ENCODE measurements around the gene RABL6. TPM values are rescaled to one million over a fixed set of nuclear protein-coding genes. Genes with fewer than 3 reads are reported as not detected.

Gene RABL6
- polyA plus RNA-seq, 4 donors = 56.6 to 76.5 (median 64.3) TPM

DNA sequence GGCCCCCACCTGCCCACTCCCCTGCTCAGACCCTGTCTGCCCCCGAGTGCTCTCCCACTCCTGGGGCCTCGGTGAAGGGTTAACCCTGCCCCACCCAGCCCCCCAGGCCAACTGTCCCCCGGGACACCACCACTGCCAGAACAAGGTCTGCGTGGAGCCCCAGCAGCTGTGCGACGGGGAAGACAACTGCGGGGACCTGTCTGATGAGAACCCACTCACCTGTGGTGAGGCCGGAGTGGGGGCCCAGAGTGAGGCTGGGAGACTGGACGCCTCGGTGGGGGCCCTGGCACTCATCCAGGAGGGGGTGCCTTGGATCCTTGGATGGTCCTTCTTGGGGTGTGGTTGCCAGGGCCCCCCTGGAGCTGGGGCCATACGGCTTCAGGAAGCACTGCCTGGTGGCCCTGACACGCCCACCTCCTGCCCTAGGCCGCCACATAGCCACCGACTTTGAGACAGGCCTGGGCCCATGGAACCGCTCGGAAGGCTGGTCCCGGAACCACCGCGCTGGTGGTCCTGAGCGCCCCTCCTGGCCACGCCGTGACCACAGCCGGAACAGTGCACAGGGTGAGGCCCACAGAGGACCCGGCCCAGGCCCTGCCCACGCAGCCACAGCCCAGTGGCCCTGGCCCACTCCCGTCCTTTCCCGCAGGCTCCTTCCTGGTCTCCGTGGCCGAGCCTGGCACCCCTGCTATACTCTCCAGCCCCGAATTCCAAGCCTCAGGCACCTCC lies 46.5 kb downstream of the RABL6 start:
- DNase-seq (ENCODE audit: low read depth in 4 of 4, low spot score in 3 of 4) = no peak

DNA sequence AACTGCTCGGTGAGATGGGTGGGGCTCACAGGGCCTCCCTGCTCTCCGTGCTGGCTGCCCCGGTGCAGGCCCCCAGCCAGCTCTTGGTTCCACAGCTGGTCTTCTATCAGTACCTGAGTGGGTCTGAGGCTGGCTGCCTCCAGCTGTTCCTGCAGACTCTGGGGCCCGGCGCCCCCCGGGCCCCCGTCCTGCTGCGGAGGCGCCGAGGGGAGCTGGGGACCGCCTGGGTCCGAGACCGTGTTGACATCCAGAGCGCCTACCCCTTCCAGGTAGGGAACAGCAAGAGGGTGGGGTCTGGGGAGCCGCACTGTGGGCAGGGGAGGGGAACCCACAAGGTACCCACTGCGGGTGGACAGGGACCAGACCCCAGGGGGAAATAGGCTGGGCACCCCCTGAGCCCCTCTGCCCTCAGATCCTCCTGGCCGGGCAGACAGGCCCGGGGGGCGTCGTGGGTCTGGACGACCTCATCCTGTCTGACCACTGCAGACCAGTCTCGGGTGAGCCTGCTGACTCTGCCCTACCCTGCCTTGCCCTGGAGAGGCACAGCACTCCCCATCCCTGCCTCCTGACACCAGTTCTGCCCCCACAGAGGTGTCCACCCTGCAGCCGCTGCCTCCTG lies 47.2 kb downstream of the RABL6 start:
- no peak for DNase-seq (ENCODE audit: low read depth in 4 of 4, low spot score in 3 of 4)

DNA sequence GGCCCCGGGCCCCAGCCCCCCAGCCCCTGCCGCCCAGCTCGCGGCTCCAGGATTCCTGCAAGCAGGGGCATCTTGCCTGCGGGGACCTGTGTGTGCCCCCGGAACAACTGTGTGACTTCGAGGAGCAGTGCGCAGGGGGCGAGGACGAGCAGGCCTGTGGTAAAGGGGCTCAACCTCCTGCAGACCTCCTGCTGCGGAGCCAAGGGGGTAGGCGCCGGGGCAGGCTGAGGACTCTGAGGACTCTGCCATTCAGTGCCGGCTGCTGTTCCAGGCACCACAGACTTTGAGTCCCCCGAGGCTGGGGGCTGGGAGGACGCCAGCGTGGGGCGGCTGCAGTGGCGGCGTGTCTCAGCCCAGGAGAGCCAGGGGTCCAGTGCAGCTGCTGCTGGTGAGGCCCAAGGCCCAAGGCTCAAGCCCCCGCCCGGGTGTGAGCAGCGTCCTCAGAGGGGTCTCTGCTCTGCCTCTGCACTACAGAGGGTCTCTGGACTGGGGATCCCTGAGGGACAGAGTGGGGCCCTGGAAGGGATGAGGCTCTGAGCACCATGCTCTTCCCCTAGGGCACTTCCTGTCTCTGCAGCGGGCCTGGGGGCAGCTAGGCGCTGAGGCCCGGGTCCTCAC lies 47.8 kb downstream of the RABL6 start:
- DNase-seq (ENCODE audit: low read depth in 4 of 4, low spot score in 3 of 4) = no peak

DNA sequence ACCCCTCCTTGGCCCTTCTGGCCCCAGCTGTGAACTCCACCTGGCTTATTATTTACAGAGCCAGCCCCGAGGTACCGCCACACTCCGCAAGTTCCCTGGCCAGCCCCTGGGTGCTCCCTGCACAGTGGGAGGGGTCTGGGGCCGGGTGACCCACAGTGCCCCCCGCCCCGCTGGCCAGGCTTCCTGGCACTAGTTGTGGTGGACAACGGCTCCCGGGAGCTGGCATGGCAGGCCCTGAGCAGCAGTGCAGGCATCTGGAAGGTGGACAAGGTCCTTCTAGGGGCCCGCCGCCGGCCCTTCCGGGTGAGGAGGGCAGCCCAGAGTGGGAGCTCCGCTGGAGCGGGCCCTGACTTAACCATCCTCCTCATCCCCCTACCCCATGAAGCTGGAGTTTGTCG lies 48.3 kb downstream of the RABL6 start:
- DNase-seq (ENCODE audit: low read depth in 4 of 4, low spot score in 3 of 4) = no peak

DNA sequence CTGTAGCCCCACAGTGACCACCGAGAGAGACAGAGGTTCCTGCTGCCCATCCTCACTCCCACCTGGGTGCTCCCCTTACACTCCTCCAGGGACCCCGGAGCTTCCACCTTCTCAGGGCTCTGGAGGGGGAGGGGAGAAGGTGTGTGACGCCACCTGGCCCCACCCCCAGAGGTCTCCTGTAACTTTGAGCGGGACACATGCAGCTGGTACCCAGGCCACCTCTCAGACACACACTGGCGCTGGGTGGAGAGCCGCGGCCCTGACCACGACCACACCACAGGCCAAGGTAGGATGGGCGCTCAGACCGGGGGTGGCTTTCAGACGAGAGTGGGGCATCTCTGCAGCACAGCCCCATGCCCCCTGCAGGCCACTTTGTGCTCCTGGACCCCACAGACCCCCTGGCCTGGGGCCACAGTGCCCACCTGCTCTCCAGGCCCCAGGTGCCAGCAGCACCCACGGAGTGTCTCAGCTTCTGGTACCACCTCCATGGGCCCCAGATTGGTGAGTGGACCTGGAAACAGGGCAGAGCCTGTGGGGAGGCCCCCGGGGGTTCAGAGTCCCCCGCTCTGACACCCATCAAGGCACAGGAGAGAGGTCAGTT lies 48.9 kb downstream of the RABL6 start:
- no peak for DNase-seq (ENCODE audit: low read depth in 4 of 4, low spot score in 3 of 4)

DNA sequence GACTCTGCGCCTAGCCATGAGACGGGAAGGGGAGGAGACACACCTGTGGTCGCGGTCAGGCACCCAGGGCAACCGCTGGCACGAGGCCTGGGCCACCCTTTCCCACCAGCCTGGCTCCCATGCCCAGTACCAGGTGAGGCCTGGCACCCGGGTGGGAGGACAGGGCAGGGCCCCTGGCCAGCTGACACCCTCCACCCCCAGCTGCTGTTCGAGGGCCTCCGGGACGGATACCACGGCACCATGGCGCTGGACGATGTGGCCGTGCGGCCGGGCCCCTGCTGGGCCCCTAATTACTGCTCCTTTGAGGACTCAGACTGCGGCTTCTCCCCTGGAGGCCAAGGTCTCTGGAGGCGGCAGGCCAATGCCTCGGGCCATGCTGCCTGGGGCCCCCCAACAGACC lies 49.4 kb downstream of the RABL6 start:
- no peak for DNase-seq (ENCODE audit: low read depth in 4 of 4, low spot score in 3 of 4)

DNA sequence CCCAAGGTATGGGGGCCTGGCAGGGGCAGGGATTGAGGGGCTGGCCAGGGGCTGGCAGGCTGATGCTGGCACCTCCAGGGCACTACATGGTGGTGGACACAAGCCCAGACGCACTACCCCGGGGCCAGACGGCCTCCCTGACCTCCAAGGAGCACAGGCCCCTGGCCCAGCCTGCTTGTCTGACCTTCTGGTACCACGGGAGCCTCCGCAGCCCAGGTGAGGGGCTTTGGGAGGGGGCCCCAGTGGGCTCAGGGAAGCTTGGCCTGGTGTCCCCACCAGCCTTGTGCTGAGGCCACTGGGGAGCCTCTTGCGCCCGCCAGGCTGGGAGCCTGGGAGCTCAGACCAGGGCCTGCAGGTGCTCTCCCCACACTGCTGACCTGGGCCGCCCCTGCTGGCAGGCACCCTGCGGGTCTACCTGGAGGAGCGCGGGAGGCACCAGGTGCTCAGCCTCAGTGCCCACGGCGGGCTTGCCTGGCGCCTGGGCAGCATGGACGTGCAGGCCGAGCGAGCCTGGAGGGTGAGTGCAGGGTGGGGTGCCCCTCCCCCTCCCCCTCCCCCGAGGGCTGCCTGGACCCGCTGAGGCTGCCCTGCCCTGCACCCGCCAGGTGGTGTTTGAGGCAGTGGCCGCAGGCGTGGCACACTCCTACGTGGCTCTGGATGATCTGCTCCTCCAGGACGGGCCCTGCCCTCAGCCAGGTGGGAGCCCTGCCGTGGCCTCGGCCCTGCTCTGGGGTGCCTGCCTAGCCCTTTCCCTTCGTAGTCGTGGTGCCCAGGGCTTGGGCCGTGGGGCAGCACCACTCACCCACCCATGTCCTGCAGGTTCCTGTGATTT lies 50.0 kb downstream of the RABL6 start:
- DNase-seq (ENCODE audit: low read depth in 4 of 4, low spot score in 3 of 4) = no peak

DNA sequence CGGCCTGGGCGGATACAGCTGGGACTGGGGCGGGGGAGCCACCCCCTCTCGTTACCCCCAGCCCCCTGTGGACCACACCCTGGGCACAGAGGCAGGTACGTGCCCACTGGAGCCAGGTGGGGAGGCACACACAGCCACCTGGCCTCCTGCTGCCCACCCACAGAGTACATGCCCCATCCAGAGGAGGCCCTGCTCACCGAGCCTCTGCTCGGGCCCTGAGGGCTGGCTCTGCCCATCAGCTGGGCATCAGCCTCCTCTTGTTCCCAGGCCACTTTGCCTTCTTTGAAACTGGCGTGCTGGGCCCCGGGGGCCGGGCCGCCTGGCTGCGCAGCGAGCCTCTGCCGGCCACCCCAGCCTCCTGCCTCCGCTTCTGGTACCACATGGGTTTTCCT lies 50.7 kb downstream of the RABL6 start:
- DNase-seq (ENCODE audit: low read depth in 4 of 4, low spot score in 3 of 4) = no peak

DNA sequence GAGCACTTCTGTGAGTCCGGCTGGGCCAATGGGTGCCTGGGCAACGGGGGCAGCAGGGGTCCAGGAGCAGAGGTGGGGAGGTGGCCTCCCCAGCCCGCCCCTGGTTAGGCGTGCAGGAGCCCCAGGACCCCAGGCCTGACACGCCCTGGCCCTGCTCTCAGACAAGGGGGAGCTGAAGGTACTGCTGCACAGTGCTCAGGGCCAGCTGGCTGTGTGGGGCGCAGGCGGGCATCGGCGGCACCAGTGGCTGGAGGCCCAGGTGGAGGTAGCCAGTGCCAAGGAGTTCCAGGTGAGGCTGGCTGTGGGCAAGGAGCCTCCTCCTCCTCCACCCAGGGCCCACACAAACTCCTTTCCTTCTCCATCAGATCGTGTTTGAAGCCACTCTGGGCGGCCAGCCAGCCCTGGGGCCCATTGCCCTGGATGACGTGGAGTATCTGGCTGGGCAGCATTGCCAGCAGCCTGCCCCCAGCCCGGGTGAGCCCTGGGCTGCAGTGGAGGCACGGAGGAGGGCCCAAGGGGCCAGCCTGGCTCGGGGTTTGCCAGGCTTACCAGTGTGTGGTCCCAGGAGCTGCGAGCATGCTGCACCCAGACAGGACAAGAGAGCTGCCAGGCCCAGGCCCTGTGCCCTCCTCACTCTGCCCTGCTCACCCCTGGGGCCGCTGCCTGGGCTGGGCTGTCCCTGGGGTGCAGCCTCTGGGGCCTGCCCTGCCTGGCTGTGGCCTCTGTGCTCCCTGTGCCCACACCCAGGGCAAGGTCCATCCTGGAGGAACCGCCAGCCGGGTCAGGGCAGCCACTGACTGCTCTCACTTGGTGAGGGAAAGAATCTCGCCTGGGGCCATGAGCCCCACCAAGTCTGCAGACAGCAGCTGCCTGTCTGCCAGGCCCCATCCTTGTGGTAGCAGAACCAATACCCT lies 51.4 kb downstream of the RABL6 start:
- DNase-seq (ENCODE audit: low read depth in 4 of 4, low spot score in 3 of 4) = no peak

DNA sequence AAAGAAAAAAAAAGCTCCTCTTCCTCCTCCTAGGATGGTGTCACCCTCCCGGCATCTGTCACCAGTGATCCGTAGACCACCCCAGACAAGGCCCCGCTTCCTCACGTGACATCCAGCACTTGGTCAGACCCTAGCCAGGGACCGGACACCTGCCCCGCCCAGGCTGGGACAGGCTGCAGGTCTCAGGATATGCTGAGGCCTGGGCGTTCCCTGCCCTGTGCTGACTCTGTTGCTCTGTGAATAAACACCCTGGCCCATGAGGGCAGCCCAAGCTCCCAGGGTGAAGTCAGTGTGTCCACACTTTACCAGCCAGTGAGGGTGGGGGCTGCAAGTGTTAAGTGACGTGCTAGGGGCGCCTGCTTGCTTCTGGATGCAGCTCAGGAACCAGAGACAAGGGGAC lies 52.8 kb downstream of the RABL6 start:
- DNase-seq (ENCODE audit: low read depth in 4 of 4, low spot score in 3 of 4) = no peak

DNA sequence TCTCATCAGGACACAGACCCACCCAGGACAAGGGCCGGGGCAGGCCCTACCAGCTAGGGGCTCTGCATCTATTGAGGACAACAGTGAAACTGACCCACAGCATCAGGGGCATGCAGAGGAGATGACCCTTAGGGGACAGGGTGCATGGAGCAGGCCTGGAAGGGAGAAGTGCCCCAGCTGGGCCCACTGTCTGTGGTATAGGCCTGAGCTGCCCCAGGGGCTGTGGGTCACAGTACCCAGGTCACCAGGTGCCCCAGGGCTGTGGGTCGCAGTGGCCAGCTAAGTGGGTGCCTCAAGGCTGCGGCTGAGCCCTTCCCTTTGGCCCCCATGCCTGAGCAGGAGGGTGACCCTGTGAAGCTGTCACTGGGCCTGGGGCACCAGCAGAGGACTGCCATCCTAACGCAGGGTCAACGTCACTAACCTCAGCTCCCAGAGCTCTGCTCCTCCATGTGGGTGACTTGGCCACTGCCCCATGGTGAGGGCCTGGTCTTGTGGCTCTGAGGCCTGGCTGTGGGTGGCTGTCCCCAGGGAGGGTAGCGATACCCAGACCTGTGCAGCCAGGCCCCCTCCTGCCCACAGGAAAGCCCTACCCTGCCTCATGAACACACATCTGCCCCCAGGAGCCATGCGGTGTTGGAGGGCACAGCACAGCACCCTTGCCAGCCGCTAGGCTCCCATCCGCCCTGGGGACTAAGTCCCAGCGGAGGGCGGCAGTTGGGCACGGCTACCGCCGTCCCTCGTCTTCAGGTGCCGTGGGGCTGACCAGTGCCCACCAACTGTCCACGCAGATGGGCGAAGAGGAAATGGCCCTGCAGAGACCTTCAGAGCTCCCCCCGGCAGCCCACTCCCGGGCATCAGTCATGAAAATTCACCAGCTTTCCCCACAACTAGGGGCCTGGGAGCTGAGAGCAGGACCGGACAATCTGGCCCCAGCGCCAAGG lies 53.5 kb downstream of the RABL6 start:
- no peak for DNase-seq (ENCODE audit: low read depth in 4 of 4, low spot score in 3 of 4)

DNA sequence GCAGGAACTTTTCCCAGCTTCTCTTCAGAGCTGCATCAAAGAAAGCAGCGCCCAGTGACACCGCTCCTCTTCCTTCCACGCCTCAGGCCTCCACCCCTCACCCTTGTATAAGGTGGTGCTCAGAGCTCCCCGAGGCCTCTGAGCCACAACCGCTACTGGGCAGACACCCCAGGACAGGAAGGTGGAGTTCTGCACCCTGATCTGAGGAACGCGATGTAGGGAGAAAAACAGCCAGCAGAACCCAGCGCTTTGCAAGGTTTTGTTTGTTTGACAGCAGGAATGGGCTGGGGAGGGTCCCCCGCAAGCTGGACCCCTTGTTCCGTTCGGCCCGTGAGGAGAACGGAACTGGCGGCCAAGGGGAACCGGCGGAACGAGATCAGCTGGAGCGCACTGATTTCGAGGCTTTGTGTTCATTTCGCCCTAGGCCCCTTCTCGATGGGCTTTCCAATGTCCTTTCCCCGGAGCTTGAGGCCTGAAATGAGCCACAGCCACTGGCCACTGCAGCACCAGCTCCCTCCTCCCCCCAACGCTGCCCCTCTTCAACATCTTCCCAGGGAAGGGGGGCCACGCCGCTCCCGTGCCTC lies 54.2 kb downstream of the RABL6 start:
- DNase-seq (ENCODE audit: low read depth in 4 of 4, low spot score in 3 of 4) = no peak

DNA sequence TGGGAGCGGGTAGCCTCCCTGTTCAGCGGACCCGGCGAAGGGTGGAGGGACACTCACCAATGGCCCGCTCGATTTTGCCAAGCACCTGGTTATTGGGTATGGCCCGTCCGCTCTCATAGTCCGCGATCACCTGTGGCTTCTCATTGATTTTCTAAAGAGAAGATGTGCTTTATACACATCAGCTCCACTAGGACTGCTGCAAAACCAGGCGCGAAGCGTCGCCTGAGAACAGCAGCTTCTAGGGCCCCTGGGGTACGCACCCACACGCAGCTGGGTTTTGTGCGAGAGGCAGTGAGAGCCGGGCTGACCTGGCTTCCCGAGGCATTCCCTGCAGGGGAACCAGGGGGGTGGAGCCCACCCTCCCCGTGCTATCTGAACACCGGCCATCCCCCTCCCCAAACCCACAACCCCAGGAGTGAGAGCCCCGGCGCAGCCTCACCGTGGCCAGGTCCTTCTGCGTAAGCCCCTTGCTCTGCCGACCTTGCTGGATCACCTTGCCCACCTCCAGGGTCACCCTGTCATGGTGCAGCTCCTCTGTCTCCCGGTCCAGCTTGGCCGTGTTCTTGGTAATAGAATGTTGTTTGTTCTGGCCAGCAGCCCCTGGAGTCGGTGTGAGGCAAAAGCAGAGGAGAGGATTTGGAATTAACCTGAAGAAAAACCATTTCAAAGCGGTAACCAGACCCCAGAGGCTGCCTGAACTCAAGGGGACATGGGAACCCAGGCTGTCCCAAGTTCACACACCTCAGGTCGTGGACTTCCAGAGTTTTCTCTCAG lies 55.3 kb downstream of the RABL6 start:
- no peak for DNase-seq (ENCODE audit: low read depth in 4 of 4, low spot score in 3 of 4)

DNA sequence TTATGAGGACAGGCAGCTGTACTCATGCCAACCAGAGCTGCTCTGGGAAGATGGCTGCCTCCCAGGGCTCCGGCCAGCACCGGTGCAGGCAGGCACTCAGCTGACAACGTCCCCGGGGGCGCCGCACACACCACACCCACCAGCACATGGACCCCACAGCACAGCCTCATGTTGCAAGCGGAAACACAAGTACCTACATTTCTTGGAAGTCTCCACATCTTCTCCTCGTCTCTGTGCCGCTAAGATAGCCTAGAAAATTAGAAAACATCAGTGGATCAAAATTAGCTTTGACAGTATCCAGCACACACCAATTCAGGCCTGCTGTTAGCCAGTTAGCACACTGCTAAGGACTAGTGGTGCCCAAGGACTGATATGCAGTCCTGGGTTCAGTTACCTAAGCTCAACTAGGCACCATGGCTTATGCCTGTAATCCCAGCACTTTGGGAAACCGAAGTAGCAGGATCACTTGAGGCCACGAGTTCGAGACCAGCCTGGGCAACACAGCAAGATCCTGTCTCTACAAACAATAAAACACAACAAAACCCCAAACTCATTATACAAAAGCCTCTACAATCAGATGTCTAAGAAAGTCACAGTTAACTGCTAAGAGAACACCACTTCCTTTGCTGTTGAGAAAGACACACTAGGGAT lies 56.0 kb downstream of the RABL6 start:
- no peak for DNase-seq (ENCODE audit: low read depth in 4 of 4, low spot score in 3 of 4)

DNA sequence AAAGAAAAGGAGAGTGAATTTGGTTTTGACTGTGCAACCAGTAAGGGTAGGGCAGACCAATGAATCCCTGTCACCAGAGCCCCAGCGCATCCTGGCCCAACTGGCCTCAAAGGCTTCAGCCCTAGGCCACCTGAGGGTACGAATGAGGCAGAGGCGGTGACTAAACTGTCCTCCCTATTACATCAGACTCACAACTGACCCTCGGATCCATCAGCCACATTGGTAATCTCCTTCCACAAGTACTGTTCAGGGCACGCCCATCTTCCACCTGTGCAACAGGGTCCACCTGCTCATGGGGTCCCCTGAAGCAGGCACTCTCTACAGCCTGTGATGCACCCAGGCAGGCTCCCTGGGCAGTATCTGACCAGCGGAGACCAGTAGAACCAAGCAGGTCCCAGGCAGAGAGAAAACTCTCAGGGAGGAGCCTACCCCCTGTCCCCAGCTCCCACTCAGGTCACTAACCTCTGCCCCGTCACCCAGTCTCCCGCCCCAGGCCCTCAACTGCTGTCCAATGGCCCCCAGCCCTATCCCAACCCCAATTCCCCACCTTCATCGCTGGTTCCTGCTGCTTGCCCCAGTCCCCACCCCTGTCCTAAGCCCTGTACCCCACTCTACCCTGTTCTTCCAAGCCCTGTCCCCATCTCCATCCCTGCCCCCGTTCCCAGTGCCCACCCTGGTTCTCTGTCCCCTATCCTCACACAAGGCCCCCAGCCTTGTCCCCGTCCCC lies 57.5 kb downstream of the RABL6 start:
- no peak for DNase-seq (ENCODE audit: low read depth in 4 of 4, low spot score in 3 of 4)

DNA sequence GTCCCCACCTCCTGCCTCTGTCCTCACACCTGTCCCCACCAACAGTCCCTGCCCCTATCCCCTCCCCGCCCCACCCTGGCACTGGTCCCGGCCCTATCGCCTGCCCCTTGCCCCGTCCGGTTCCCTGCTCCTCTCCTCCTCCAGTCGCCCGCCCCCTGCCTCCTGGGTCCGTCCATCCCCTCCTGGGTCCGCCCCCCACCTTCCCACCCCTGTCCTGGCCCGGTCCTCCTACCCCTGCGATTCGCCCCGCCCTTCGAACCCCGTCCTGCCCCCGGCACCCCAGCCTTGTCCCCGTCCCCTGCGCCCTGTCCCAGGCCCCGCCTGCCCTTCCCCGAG lies 58.0 kb downstream of the RABL6 start:
- DNase-seq (ENCODE audit: low read depth in 4 of 4, low spot score in 3 of 4) = no peak
